HepG2 (cell line): Measurements from ENCODE around the gene TNFAIP2.

Experiments used
- HOXD1 ChIP-seq: sonication (generic); formaldehyde crosslinking; IDR thresholded peaks from 2 replicates; pipeline ENCODE4 v1.5.0; 2020; ENCODE audit warnings: missing genetic modification reagents
- KAT7 ChIP-seq: IDR thresholded peaks from 2 replicates; pipeline ENCODE4 v1.6.1; 2018; ENCODE audit warnings: borderline replicate concordance, missing compliant biosample characterization
- MED13 ChIP-seq: sonication (generic); formaldehyde crosslinking; IDR thresholded peaks from 2 replicates; pipeline ENCODE4 v1.5.0; 2020; ENCODE audit warnings: missing genetic modification reagents
- RFX1 ChIP-seq: fragments of 450-650 bp; IDR thresholded peaks from 2 replicates; pipeline ENCODE4 v1.6.1; 2017
- RFX5 ChIP-seq: IDR thresholded peaks from 2 replicates; pipeline ENCODE4 v1.6.1; 2011; ENCODE audit warnings: low read depth, low read length, improper control_type of control experiment
- RNF2 ChIP-seq: fragments of 450-650 bp; conservative IDR thresholded peaks from 2 replicates; pipeline ENCODE4 v1.6.1; 2016; ENCODE audit warnings: low read depth
- ZBTB1 ChIP-seq: sonication (generic); formaldehyde crosslinking; IDR thresholded peaks from 2 replicates; pipeline ENCODE4 v1.4.0; 2020; ENCODE audit warnings: missing genetic modification reagents, borderline replicate concordance
- TF ChIP-seq, protein P1 (sequence below): IDR thresholded peaks from 2 replicates; pipeline ENCODE4 v1.6.1; 2016; ENCODE audit warnings: mild to moderate bottlenecking, missing biosample characterization, missing genetic modification reagents

DNA sequence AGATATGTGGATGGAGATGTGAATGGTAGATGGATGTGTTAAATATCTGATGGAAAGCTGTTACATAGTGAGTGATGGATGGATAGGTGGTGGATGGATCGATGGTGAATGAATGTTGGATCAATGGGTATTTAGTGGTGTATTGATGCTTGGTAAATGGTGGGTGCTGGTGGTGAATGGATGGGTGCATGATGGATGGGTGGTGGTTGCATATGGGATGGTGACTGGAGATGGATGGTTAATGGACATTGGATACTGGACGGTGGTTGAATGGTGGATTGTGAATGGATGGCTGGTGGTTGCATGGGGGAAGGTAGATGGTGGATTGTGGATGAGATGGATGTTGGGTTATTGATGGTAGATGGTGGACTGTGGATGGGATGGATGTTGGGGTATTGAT is 41.3 kb upstream of the TNFAIP2 start:
- TF ChIP-seq MED13 (no peak), KAT7 (CRISPR knock-in tag) (no peak), HOXD1 (CRISPR knock-in tag) (no peak), ZBTB1 (CRISPR knock-in tag) (no peak), RFX5 (no peak), RNF2 (no peak), RFX1 (no peak)
- TF ChIP-seq, protein P1, sequence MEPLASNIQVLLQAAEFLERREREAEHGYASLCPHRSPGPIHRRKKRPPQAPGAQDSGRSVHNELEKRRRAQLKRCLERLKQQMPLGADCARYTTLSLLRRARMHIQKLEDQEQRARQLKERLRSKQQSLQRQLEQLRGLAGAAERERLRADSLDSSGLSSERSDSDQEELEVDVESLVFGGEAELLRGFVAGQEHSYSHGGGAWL (CRISPR knock-in tag): no peak
